ENCODE measurements around the gene RAD51AP1. TPM values are rescaled to one million over a fixed set of nuclear protein-coding genes. Genes with fewer than 3 reads are reported as not detected.

The RAD51AP1 gene
- polyA plus RNA-seq, 2 of the 4 experiments (the other 2 are of a cell fraction) = 30.6 to 56.7 TPM

DNA sequence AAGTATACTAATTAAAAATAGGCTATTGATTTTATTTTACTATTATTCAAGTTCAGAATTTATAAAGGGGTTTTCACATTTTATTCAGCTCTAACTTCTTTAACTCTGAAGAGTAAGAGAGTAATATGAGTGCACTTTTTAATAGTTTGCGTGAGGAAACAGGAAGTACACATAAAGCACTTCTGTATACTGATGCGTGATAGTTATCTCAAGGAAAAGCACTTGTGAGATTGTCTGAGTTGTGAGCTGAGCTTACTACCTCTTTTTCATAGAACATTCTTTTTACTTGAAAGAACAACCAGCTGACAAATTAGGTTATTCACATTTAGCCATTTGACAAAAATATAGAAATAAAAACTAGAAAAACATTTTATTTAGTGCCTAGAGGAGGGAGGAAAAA, 1.9 kb downstream of the RAD51AP1 start (continued):
- TF ChIP-seq, protein P1, sequence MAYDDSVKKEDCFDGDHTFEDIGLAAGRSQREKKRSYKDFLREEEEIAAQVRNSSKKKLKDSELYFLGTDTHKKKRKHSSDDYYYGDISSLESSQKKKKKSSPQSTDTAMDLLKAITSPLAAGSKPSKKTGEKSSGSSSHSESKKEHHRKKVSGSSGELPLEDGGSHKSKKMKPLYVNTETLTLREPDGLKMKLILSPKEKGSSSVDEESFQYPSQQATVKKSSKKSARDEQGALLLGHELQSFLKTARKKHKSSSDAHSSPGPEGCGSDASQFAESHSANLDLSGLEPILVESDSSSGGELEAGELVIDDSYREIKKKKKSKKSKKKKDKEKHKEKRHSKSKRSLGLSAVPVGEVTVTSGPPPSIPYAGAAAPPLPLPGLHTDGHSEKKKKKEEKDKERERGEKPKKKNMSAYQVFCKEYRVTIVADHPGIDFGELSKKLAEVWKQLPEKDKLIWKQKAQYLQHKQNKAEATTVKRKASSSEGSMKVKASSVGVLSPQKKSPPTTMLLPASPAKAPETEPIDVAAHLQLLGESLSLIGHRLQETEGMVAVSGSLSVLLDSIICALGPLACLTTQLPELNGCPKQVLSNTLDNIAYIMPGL (CRISPR knock-in tag; IDR thresholded peaks at IDR 0.05; ENCODE audit: borderline replicate concordance) = no peak
- TF ChIP-seq SMC3 (IDR thresholded peaks at IDR 0.05) = no peak

DNA sequence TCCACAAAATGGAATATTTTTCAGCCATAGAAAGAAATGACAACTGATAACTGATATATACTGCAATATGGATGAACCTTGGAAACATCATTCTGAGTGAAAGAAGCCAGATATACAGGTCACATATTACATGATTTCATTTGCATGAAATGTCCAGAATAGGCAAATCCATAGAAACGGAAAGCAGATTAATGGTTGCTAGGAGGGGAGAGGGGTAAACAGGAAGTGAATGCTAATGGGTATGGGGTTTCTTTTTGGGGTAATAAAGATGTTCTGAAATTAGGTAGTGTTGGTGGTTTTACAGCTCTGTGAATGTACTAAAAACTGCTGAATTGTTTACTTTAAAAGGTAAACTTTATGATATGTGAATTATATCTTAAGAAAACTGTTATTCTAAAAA, 6.5 kb downstream of the RAD51AP1 start:
- 91% methylated on average over 1 of the region's 1 CpG for WGBS (ENCODE audit: missing lambda C conversion rate)
- no peak for FAIRE-seq
- no peak overlapping the region for H3K4me3 ChIP-seq
- no peak for ATAC-seq
- no peak for DNase-seq (ENCODE audit: low read depth in 1 of 2, low spot score in 1 of 2)
- peaks cover under 1% of the 10 kb centered on the region; the same call in 2 of the 3 replicates for H3K4me1 ChIP-seq
- ChIA-PET CTCF (interaction anchor here (1.7 kb wide), 1 partner anchor 60 kb away, joined by 7 read pairs; no protein-coding TSS in a partner anchor), POLR2A (no interaction called here)
- no peaks in the 10 kb centered on the region for H3K9me3 ChIP-seq
- TF ChIP-seq RFX5 (IDR thresholded peaks at IDR 0.05) (no peak), FOSL2 (IDR thresholded peaks at IDR 0.05) (no peak), FOSL2 (CRISPR knock-in tag; IDR thresholded peaks at IDR 0.05) (no peak), GATA3 (IDR thresholded peaks at IDR 0.05; ENCODE audit: borderline replicate concordance) (no peak), HDAC2 (IDR thresholded peaks at IDR 0.05) (no peak), SREBF2 (IDR thresholded peaks at IDR 0.05) (no peak), NR3C1 (IDR thresholded peaks at IDR 0.05) (no peak), ZC3H11A (IDR thresholded peaks at IDR 0.05) (no peak), JUNB (IDR thresholded peaks at IDR 0.05) (no peak), HOXA7 (CRISPR knock-in tag; IDR thresholded peaks at IDR 0.05) (no peak), HOXB5 (CRISPR knock-in tag; IDR thresholded peaks at IDR 0.05) (no peak), CBX2 (IDR thresholded peaks at IDR 0.05; ENCODE audit: borderline replicate concordance, low read depth) (no peak), KDM5A (IDR thresholded peaks at IDR 0.05) (no peak), CBX8 (IDR thresholded peaks at IDR 0.05) (no peak)
- TF ChIP-seq, protein P2, sequence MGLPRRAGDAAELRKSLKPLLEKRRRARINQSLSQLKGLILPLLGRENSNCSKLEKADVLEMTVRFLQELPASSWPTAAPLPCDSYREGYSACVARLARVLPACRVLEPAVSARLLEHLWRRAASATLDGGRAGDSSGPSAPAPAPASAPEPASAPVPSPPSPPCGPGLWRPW (IDR thresholded peaks at IDR 0.05) = no peak
- TF ChIP-seq, protein P3, sequence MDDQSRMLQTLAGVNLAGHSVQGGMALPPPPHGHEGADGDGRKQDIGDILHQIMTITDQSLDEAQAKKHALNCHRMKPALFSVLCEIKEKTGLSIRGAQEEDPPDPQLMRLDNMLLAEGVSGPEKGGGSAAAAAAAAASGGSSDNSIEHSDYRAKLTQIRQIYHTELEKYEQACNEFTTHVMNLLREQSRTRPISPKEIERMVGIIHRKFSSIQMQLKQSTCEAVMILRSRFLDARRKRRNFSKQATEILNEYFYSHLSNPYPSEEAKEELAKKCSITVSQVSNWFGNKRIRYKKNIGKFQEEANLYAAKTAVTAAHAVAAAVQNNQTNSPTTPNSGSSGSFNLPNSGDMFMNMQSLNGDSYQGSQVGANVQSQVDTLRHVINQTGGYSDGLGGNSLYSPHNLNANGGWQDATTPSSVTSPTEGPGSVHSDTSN (IDR thresholded peaks at IDR 0.05) = no peak
- TF ChIP-seq, protein P4, sequence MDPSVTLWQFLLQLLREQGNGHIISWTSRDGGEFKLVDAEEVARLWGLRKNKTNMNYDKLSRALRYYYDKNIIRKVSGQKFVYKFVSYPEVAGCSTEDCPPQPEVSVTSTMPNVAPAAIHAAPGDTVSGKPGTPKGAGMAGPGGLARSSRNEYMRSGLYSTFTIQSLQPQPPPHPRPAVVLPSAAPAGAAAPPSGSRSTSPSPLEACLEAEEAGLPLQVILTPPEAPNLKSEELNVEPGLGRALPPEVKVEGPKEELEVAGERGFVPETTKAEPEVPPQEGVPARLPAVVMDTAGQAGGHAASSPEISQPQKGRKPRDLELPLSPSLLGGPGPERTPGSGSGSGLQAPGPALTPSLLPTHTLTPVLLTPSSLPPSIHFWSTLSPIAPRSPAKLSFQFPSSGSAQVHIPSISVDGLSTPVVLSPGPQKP (IDR thresholded peaks at IDR 0.05; ENCODE audit: low read depth, low read length) = no peak
- TF ChIP-seq, protein P5, sequence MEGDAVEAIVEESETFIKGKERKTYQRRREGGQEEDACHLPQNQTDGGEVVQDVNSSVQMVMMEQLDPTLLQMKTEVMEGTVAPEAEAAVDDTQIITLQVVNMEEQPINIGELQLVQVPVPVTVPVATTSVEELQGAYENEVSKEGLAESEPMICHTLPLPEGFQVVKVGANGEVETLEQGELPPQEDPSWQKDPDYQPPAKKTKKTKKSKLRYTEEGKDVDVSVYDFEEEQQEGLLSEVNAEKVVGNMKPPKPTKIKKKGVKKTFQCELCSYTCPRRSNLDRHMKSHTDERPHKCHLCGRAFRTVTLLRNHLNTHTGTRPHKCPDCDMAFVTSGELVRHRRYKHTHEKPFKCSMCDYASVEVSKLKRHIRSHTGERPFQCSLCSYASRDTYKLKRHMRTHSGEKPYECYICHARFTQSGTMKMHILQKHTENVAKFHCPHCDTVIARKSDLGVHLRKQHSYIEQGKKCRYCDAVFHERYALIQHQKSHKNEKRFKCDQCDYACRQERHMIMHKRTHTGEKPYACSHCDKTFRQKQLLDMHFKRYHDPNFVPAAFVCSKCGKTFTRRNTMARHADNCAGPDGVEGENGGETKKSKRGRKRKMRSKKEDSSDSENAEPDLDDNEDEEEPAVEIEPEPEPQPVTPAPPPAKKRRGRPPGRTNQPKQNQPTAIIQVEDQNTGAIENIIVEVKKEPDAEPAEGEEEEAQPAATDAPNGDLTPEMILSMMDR (IDR thresholded peaks at IDR 0.05) = no peak
- TF ChIP-seq, protein P1 (CRISPR knock-in tag; IDR thresholded peaks at IDR 0.05; ENCODE audit: borderline replicate concordance) = no peak
- no peak overlapping the region for H3K4me2 ChIP-seq
- H3K27ac ChIP-seq = no peak overlapping the region

Measured in A549 (cell line).